Epithelial cell of esophagus (primary cell): Measurements from ENCODE around the gene CEP104.

Experiments
- DNase-seq: peaks from one replicate; pipeline ENCODE4 v3.0.0; 2010; ENCODE audit warnings: low read depth
- H3K4me3 ChIP-seq: 2 replicates; pipeline ENCODE4 v1.5.1; 2011; ENCODE audit warnings: mild to moderate bottlenecking, low read length, control low read depth
- CTCF ChIP-seq: IDR thresholded peaks from 2 replicates; pipeline ENCODE4 v1.5.1; 2011; ENCODE audit warnings: low read depth, mild to moderate bottlenecking, low read length, control low read depth, inconsistent platforms; ENCODE audit not compliant: insufficient read depth; ENCODE audit errors: missing control alignments

CEP104 gene

GRCh38 chr1:3868464-3869006 lies 11.5 kb upstream of the CEP104 start:
- no peak overlapping the region for H3K4me3 ChIP-seq
- no peak for DNase-seq
- TF ChIP-seq CTCF = no peak

- H3K4me3 ChIP-seq = no peak overlapping the region
- DNase-seq = no peak
- TF ChIP-seq CTCF = no peak
Measured at GRCh38 chr1:3865606-3866160, 8.7 kb upstream of the CEP104 start.

- H3K4me3 ChIP-seq = no peak overlapping the region
- DNase-seq = peak; percentile 8
- TF ChIP-seq CTCF = no peak
Measured at GRCh38 chr1:3864884-3865283, 7.9 kb upstream of the CEP104 start.

GRCh38 chr1:3863231-3863935 lies 6.4 kb upstream of the CEP104 start:
- no peak for DNase-seq
- no peak for TF ChIP-seq CTCF
- H3K4me3 ChIP-seq = no peak overlapping the region

- H3K4me3 ChIP-seq = peak overlapping the region; percentile 88
- peak; percentile 32 for TF ChIP-seq CTCF
- DNase-seq = peak; percentile 53
Measured at GRCh38 chr1:3858231-3858981, 1.4 kb upstream of the CEP104 start.

- TF ChIP-seq CTCF = no peak
- H3K4me3 ChIP-seq = peak overlapping the region; percentile 88
- no peak for DNase-seq
Measured at GRCh38 chr1:3857791-3858129, 749 bp upstream of the CEP104 start.
